GM12878 (cell line): ENCODE data around the gene SECISBP2.

Source experiments
- KAT2A ChIP-seq: conservative IDR thresholded peaks from 2 replicates; pipeline ENCODE4 v1.6.1; 2011; ENCODE audit warnings: low read depth, low read length; ENCODE audit not compliant: control insufficient read depth
- PML ChIP-seq: IDR thresholded peaks from 2 replicates; pipeline ENCODE4 v1.6.1; 2012; ENCODE audit warnings: low read length, inconsistent platforms
- TF ChIP-seq, protein P1 (sequence below), 3 experiments: IDR thresholded peaks in 2 of 3; conservative IDR thresholded peaks in 1 of 3; 2 replicates each; pipeline ENCODE4 v1.5.1; 2011; ENCODE audit warnings: low read depth in 3 of 3, low read length in 3 of 3, mild to moderate bottlenecking in 3 of 3, control low read depth in 2 of 3, moderate library complexity in 2 of 3, inconsistent platforms in 1 of 3, mixed read lengths in 1 of 3; ENCODE audit not compliant: control insufficient read depth in 2 of 3, insufficient read depth in 1 of 3; ENCODE audit errors: extremely low read depth in 1 of 3

DNA sequence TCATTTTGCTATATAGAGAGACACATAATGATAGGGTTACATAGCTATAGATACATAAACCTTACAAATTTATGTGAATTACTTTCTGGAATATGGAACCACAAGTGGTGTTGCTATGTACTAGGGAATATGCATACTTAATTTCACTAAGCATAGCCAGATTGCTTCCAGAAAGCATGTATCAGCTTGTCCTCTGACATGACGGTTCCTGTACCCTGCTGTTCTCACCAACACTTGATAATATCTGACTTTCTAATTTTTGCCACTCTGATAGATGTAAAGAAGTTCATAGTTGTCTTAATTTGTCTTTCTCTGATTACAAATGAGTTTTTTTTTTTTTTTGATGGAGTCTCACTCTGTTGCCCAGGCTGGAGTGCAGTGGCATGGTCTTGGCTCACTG lies 25.3 kb upstream of the SECISBP2 start:
- TF ChIP-seq, protein P1, sequence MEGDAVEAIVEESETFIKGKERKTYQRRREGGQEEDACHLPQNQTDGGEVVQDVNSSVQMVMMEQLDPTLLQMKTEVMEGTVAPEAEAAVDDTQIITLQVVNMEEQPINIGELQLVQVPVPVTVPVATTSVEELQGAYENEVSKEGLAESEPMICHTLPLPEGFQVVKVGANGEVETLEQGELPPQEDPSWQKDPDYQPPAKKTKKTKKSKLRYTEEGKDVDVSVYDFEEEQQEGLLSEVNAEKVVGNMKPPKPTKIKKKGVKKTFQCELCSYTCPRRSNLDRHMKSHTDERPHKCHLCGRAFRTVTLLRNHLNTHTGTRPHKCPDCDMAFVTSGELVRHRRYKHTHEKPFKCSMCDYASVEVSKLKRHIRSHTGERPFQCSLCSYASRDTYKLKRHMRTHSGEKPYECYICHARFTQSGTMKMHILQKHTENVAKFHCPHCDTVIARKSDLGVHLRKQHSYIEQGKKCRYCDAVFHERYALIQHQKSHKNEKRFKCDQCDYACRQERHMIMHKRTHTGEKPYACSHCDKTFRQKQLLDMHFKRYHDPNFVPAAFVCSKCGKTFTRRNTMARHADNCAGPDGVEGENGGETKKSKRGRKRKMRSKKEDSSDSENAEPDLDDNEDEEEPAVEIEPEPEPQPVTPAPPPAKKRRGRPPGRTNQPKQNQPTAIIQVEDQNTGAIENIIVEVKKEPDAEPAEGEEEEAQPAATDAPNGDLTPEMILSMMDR (IDR thresholded peaks at IDR 0.05 in 2 of 3, conservative IDR thresholded peaks at IDR 0.05 in 1 of 3; ENCODE audit: control insufficient read depth in 2 of 3, extremely low read depth in 1 of 3, insufficient read depth in 1 of 3, low read depth in 3 of 3, low read length in 3 of 3): no peak
- TF ChIP-seq PML (no peak), KAT2A (no peak)
